SK-N-SH (cell line): ENCODE results near the gene LIN9. TPM values are rescaled to one million over a fixed set of nuclear protein-coding genes. Genes with fewer than 3 reads are reported as not detected.
A peak's percentile ranks its signal among the peaks of the same experiment; 100 is the strongest.

Experiments
- CTCF ChIA-PET: fragments of 300-600, 350-600 bp; formaldehyde crosslinking; extraction: SDS; loops from one replicate; lab custom pipeline; 2021; lab: Yijun Ruan, JAX
- POLR2A ChIA-PET: fragments of 350-600 bp; sonication (Branson Sonifier 250); formaldehyde crosslinking; extraction: SDS; loops from one replicate; lab custom pipeline; 2020; ENCODE audit warnings: antibody characterized with exemption, inconsistent platforms; lab: Yijun Ruan, JAX
- DNase-seq: peaks from one replicate; pipeline ENCODE4 v3.0.0; 2012
- H2AFZ ChIP-seq: fragments of 200-600 bp; sonication (generic); 2 replicates; pipeline ENCODE4 v1.8.1; 2016; ENCODE audit warnings: antibody characterized with exemption, mild to moderate bottlenecking, low read depth
- H3F3A ChIP-seq: fragments of 200-600 bp; sonication (generic); replicated peaks from 2 replicates; pipeline ENCODE3; 2016; ENCODE audit warnings: antibody characterized with exemption, mild to moderate bottlenecking; ENCODE audit not compliant: insufficient read depth
- H3K27ac ChIP-seq, 2 experiments: fragments of 200-500 bp in 1 of 2; fragments of 200-600 bp in 1 of 2; sonication (Bioruptor generic) in 1 of 2; sonication (generic), shearing (Covaris generic) in 1 of 2; 2 replicates each; pipeline versions ENCODE4 v1.5.1 to v1.6.1; 2014 to 2016; ENCODE audit warnings: low read depth in 2 of 2, inconsistent platforms in 1 of 2, low read length in 1 of 2, mild to moderate bottlenecking in 1 of 2, mixed read lengths in 1 of 2
- H3K27me3 ChIP-seq: fragments of 200-600 bp; sonication (generic), shearing (Covaris generic); 2 replicates; pipeline ENCODE4 v1.6.1; 2016; ENCODE audit warnings: mixed run types; ENCODE audit not compliant: insufficient read depth
- H3K36me3 ChIP-seq, 2 experiments: fragments of 200-500 bp in 1 of 2; fragments of 200-600 bp in 1 of 2; sonication (Bioruptor generic) in 1 of 2; sonication (generic) in 1 of 2; replicated peaks in 1 of 2; 2 replicates each; pipeline versions ENCODE3 to v1.5.1; 2014 to 2016; ENCODE audit warnings: low read length in 1 of 2, mild to moderate bottlenecking in 1 of 2; ENCODE audit not compliant: insufficient read depth in 2 of 2, control insufficient read depth in 1 of 2
- H3K4me1 ChIP-seq, 2 experiments: fragments of 200-500 bp in 1 of 2; fragments of 200-600 bp in 1 of 2; sonication (Bioruptor generic) in 1 of 2; sonication (generic), shearing (Covaris generic) in 1 of 2; 2 replicates each; pipeline versions ENCODE4 v1.5.1 to v1.6.1; 2014 to 2016; ENCODE audit warnings: low read depth in 1 of 2, low read length in 1 of 2, mixed run types in 1 of 2; ENCODE audit not compliant: insufficient read depth in 2 of 2, control insufficient read depth in 1 of 2
- H3K4me2 ChIP-seq: fragments of 200-600 bp; sonication (generic), shearing (Covaris generic); 2 replicates; pipeline ENCODE4 v1.6.1; 2017; ENCODE audit warnings: mixed run types
- H3K4me3 ChIP-seq, 2 experiments: fragments of 200-500 bp in 1 of 2; fragments of 200-600 bp in 1 of 2; sonication (Bioruptor generic) in 1 of 2; sonication (generic), shearing (Covaris generic) in 1 of 2; 2 replicates each; pipeline versions ENCODE4 v1.5.1 to v1.8.1; 2014 to 2016; ENCODE audit warnings: low read depth in 2 of 2, inconsistent platforms in 1 of 2, low read length in 1 of 2, mild to moderate bottlenecking in 1 of 2, mixed read lengths in 1 of 2, moderate library complexity in 1 of 2
- H3K79me2 ChIP-seq: fragments of 200-600 bp; sonication (generic); 2 replicates; pipeline ENCODE4 v1.8.1; 2017; ENCODE audit warnings: mild to moderate bottlenecking; ENCODE audit not compliant: insufficient read depth
- H3K9ac ChIP-seq: fragments of 200-600 bp; sonication (generic); 2 replicates; pipeline ENCODE4 v1.6.1; 2017; ENCODE audit warnings: mixed run types
- H3K9me2 ChIP-seq: fragments of 200-600 bp; sonication (generic); 2 replicates; pipeline ENCODE4 v1.6.1; 2017; ENCODE audit warnings: mixed run types
- H3K9me3 ChIP-seq: fragments of 200-600 bp; sonication (generic); 2 replicates; pipeline ENCODE4 v1.6.1; 2017; ENCODE audit warnings: mixed run types, mild to moderate bottlenecking, moderate library complexity
- H4K20me1 ChIP-seq: fragments of 200-600 bp; sonication (generic); 2 replicates; pipeline ENCODE4 v1.6.1; 2017; ENCODE audit warnings: mild to moderate bottlenecking, mixed run types; ENCODE audit not compliant: insufficient read depth
- CTCF ChIP-seq: fragments of 200-600 bp; sonication (generic); IDR thresholded peaks from 2 replicates; pipeline ENCODE4 v1.6.1; 2017; ENCODE audit warnings: antibody characterized with exemption, mild to moderate bottlenecking, moderate library complexity
- EP300 ChIP-seq, 2 experiments: IDR thresholded peaks; 2 replicates each; pipeline versions ENCODE4 v1.4.0 to v1.6.1; 2012; ENCODE audit warnings: borderline replicate concordance in 1 of 2, low read depth in 1 of 2, low read length in 1 of 2
- FOXM1 ChIP-seq: IDR thresholded peaks from 2 replicates; pipeline ENCODE4 v1.4.0; 2012; ENCODE audit warnings: low read depth, mild to moderate bottlenecking
- GATA2 ChIP-seq: sonication (generic); formaldehyde crosslinking; IDR thresholded peaks from 2 replicates; pipeline ENCODE4 v1.5.0; 2020; ENCODE audit warnings: mild to moderate bottlenecking, missing genetic modification reagents
- IRF3 ChIP-seq: fragments of 150-350 bp; IDR thresholded peaks from 2 replicates; pipeline ENCODE4 v1.6.1; 2016; ENCODE audit warnings: mild to moderate bottlenecking, low read depth, low read length
- MAX ChIP-seq: IDR thresholded peaks from 2 replicates; pipeline ENCODE4 v1.4.0; 2012; ENCODE audit warnings: low read depth
- MEF2A ChIP-seq: IDR thresholded peaks from 2 replicates; pipeline ENCODE4 v1.4.0; 2012; ENCODE audit warnings: low read depth, borderline replicate concordance
- NRF1 ChIP-seq: IDR thresholded peaks from 2 replicates; pipeline ENCODE4 v1.6.1; 2012; ENCODE audit warnings: low read depth, mild to moderate bottlenecking, low read length
- POLR2AphosphoS5 ChIP-seq: IDR thresholded peaks from 2 replicates; pipeline ENCODE4 v1.6.1; 2012; ENCODE audit warnings: low read depth, low read length
- RAD21 ChIP-seq: IDR thresholded peaks from 2 replicates; pipeline ENCODE4 v1.6.1; 2012; ENCODE audit warnings: mild to moderate bottlenecking, low read length
- RCOR1 ChIP-seq: fragments of 150-350 bp; IDR thresholded peaks from 2 replicates; pipeline ENCODE4 v1.6.1; 2017; ENCODE audit warnings: antibody characterized with exemption, low read length
- REST ChIP-seq: IDR thresholded peaks from 2 replicates; pipeline ENCODE4 v1.6.1; 2012; ENCODE audit warnings: mild to moderate bottlenecking, low read depth, low read length, moderate library complexity
- RXRA ChIP-seq: IDR thresholded peaks from 2 replicates; pipeline ENCODE4 v1.4.0; 2012; ENCODE audit warnings: low read depth, mild to moderate bottlenecking, borderline replicate concordance
- SIN3A ChIP-seq: IDR thresholded peaks from 2 replicates; pipeline ENCODE4 v1.6.1; 2012; ENCODE audit warnings: low read depth, mild to moderate bottlenecking, low read length, moderate library complexity, borderline replicate concordance
- SMC3 ChIP-seq: IDR thresholded peaks from 2 replicates; pipeline ENCODE4 v1.6.1; 2012; ENCODE audit warnings: low read depth, low read length, improper control_type of control experiment
- TCF12 ChIP-seq: IDR thresholded peaks from 2 replicates; pipeline ENCODE4 v1.4.0; 2012
- TEAD4 ChIP-seq: IDR thresholded peaks from 2 replicates; pipeline ENCODE4 v1.4.0; 2012; ENCODE audit warnings: mild to moderate bottlenecking, borderline replicate concordance; ENCODE audit not compliant: insufficient read depth
- USF2 ChIP-seq: fragments of 150-350 bp; IDR thresholded peaks from 2 replicates; pipeline ENCODE4 v1.6.1; 2017; ENCODE audit warnings: antibody characterized with exemption, low read length, low read depth, borderline replicate concordance
- YY1 ChIP-seq: IDR thresholded peaks from 2 replicates; pipeline ENCODE4 v1.4.0; 2012; ENCODE audit warnings: low read depth, mild to moderate bottlenecking
- WGBS: methylation state at CpG from one replicate; pipeline ENCODE4 v1.1.6; 2017; ENCODE audit warnings: low lambda C conversion rate; 5-methylcytosine and 5-hydroxymethylcytosine counted together
- polyA plus RNA-seq, 3 experiments: library from polyadenylated mRNA; depleted of rRNA; stranded (reverse); fragments of >200 nt; gene quantifications; 2 replicates each; pipeline ENCODE4 v1.2.3, GENCODE V29; 2012

The LIN9 gene
- polyA plus RNA-seq, 1 of the 3 experiments (the other 2 are of a cell fraction) = 1.7 TPM

- no peak overlapping the region for H3K27ac ChIP-seq
- no peaks in the 10 kb centered on the region for H3K4me1 ChIP-seq
- H3K9me2 ChIP-seq = no peaks in the 10 kb centered on the region
- no peak for DNase-seq
- 0 out of 2 replicates have a peak, but pooled peaks have one; percentile 20 for TF ChIP-seq SMC3
- TF ChIP-seq SIN3A = no peak
- no peak for TF ChIP-seq MEF2A
- TF ChIP-seq REST = no peak
- peak; percentile 43 for TF ChIP-seq RAD21
- no peak for TF ChIP-seq NRF1
- TF ChIP-seq USF2 = no peak
- no peak for TF ChIP-seq RCOR1
- no peak for TF ChIP-seq GATA2
- no peak for TF ChIP-seq IRF3
- TF ChIP-seq CTCF = peak; percentile 49
- TF ChIP-seq TCF12 = no peak
- no peak for TF ChIP-seq MAX
- no peak for TF ChIP-seq RXRA
- TF ChIP-seq EP300 (IDR thresholded peaks at IDR 0.05; ENCODE audit: borderline replicate concordance in 1 of 2, low read depth in 1 of 2, low read length in 1 of 2) = no peak
- TF ChIP-seq FOXM1 = no peak
- no peak for TF ChIP-seq TEAD4
- TF ChIP-seq POLR2AphosphoS5 = no peak
- TF ChIP-seq YY1 = no peak
- H3K79me2 ChIP-seq = no peaks in the 10 kb centered on the region
- H3K9ac ChIP-seq = no peak overlapping the region
- no peaks in the 10 kb centered on the region for H4K20me1 ChIP-seq
- CTCF ChIA-PET = interaction anchor here (1.0 to 7.7 kb wide), 5 partner anchors 15 to 133 kb away, joined by 3 to 126 read pairs (median 4); no protein-coding TSS in a partner anchor
- H3K36me3 ChIP-seq = no peaks in the 10 kb centered on the region
- 35% methylated on average over 5 of the region's 5 CpGs for WGBS
- no peaks in the 10 kb centered on the region; the same call in 1 of the 2 replicates for H3K27me3 ChIP-seq
- peaks cover 2% of the 10 kb centered on the region for H3F3A ChIP-seq
- H3K4me2 ChIP-seq = no peak overlapping the region
- POLR2A ChIA-PET = no interaction called here
- H3K4me3 ChIP-seq = no peak overlapping the region
- H3K9me3 ChIP-seq = no peaks in the 10 kb centered on the region
- H2AFZ ChIP-seq = no peak overlapping the region
Measured at GRCh38 chr1:226201029-226201593, 107.9 kb downstream of the LIN9 start.
